MM.1S (cell line): ENCODE data around the gene MAP4.

Experiments used
- DNase-seq: peaks from one replicate; pipeline ENCODE4 v3.0.0-alpha.2; 2015
- H2AFZ ChIP-seq: fragments of 300-600 bp; sonication (generic); 2 replicates; pipeline ENCODE4 v1.6.0; 2016; ENCODE audit warnings: antibody characterized with exemption, low read length
- H3F3A ChIP-seq: fragments of 300-600 bp; sonication (generic); 2 replicates; pipeline ENCODE4 v1.6.1; 2016; ENCODE audit warnings: mild to moderate bottlenecking, antibody characterized with exemption, low read length, moderate library complexity, mixed read lengths; ENCODE audit not compliant: insufficient read depth
- H3K27ac ChIP-seq: fragments of 300-600 bp; sonication (generic); 2 replicates; pipeline ENCODE4 v1.5.1; 2016; ENCODE audit warnings: mild to moderate bottlenecking, low read length
- H3K27me3 ChIP-seq: fragments of 300-600 bp; sonication (generic); replicated peaks from 2 replicates; pipeline ENCODE4 v1.6.0; 2016; ENCODE audit warnings: low read length; ENCODE audit not compliant: insufficient read depth
- H3K36me3 ChIP-seq: fragments of 300-600 bp; sonication (generic); replicated peaks from 2 replicates; pipeline ENCODE4 v1.6.1; 2016; ENCODE audit warnings: mild to moderate bottlenecking, low read length, mixed read lengths; ENCODE audit not compliant: insufficient read depth
- H3K4me1 ChIP-seq: fragments of 300-600 bp; sonication (generic); 2 replicates; pipeline ENCODE4 v1.6.1; 2016; ENCODE audit warnings: low read length, mixed read lengths
- H3K4me2 ChIP-seq: fragments of 300-600 bp; sonication (generic); 2 replicates; pipeline ENCODE4 v1.6.0; 2016; ENCODE audit warnings: low read depth, low read length
- H3K4me3 ChIP-seq: fragments of 300-600 bp; sonication (generic); 2 replicates; pipeline ENCODE4 v1.5.1; 2016; ENCODE audit warnings: low read length, mixed read lengths
- H3K79me2 ChIP-seq: fragments of 300-600 bp; sonication (generic); 2 replicates; pipeline ENCODE4 v1.6.1; 2016; ENCODE audit warnings: mixed run types, low read length, mixed read lengths
- H3K9ac ChIP-seq: fragments of 300-600 bp; sonication (generic); 2 replicates; pipeline ENCODE4 v1.6.1; 2016; ENCODE audit warnings: low read length, mixed read lengths
- H3K9me2 ChIP-seq: fragments of 300-600 bp; sonication (generic); replicated peaks from 2 replicates; pipeline ENCODE4 v1.6.1; 2016; ENCODE audit warnings: mild to moderate bottlenecking, low read length, mixed read lengths; ENCODE audit not compliant: insufficient read depth
- H3K9me3 ChIP-seq: fragments of 300-600 bp; sonication (generic); replicated peaks from 2 replicates; pipeline ENCODE4 v1.6.1; 2016; ENCODE audit warnings: mild to moderate bottlenecking, low read length, mixed read lengths; ENCODE audit not compliant: insufficient read depth
- H4K20me1 ChIP-seq: fragments of 300-600 bp; sonication (generic); 2 replicates; pipeline ENCODE4 v1.6.1; 2016; ENCODE audit warnings: mild to moderate bottlenecking, low read length, moderate library complexity, mixed read lengths; ENCODE audit not compliant: insufficient read depth
- CTCF ChIP-seq: fragments of 300-600 bp; sonication (generic); IDR thresholded peaks from 2 replicates; pipeline ENCODE4 v1.5.1; 2016; ENCODE audit warnings: antibody characterized with exemption, low read length, mixed read lengths
- EZH2 ChIP-seq: fragments of 300-600 bp; sonication (generic); optimal IDR thresholded peaks from 2 replicates; pipeline ENCODE3; 2017; ENCODE audit warnings: low read depth, mild to moderate bottlenecking, antibody characterized with exemption, low read length, mixed read lengths
- EZH2phosphoT487 ChIP-seq: fragments of 300-600 bp; sonication (generic); IDR thresholded peaks from 2 replicates; pipeline ENCODE4 v1.6.1; 2018; ENCODE audit warnings: antibody characterized with exemption, low read length

Gene MAP4

DNA sequence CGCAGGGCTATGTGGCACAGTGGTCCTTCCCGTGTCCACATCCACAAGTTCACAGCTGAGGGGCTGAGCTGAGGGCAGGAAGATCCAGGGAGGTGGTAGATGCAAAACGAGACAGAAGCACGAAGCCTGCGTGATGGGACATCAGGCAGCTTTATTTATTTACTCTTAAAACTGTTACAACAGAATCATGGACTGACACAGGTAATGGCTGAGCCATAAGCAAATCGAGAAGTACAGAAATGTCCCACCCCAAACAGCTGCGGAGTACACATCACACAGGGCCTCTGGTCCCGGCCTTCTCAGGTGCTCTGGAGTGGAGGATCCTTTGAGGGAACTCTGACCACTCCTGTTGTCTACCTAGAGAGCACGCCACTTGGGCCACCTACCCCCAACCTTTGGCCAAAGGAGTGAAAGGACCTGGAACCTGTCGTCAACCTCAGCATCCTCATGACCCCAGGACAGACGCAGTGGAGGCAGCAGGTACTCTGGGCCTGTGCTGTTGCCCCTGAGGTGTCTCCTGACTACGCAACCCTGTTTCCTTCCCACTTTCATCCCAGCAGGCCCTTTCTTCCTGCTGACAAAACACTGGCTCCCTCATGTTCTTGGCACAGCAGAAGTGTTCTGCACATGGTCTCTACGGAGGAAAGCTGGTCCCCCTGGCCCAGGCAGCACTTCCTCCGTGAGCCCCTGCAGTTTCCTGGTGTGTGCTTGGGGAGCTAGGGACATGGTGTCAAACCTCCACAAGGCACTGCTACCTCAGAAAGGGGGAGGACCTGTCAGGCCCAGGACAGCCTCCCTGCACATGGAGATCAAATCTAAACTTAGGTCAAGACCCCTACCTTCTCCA lies 165.4 kb downstream of the MAP4 start:
- no peak overlapping the region for H3K27ac ChIP-seq
- no peak overlapping the region for H3K9ac ChIP-seq

DNA sequence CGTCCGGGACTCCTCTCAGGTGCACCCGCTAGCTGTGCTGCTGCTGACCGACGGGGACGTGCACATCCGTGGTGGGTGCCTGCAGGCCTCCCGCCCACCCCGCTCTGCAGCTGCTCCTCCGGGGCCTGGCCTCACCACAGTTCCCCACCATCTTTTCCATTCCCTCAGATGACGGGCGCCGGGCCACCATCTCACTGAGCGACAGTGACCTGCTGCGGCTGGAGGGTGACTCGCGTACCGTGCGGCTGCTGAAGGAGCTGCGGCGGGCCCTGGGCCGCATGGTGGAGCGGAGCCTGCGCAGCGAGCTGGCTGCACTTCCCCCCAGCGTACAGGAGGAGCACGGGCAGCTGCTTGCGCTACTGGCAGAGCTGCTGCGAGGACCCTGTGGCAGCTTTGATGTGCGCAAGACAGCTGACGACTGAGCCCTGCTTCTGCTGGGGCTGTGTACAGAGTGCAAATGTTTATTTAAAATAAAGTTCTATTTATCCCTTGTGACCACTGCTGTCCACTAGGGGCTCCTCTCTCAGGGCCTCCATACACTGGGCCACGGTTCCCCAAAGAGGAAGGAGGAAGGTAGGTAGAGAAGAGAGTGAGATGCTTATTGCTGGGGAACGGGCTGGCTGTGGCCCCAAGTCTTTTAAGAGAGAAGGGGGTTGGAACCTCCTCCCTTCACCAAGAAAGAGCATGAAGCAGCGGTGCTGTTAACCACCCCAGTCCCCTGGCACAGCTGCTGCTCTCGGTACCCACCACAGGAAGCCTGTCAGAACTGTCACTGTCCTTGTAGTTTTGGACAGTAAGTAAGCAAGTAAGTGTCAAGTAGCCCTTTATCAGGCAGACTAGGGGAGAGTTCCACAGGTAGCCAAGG lies 166.3 kb downstream of the MAP4 start:
- H3K4me1 ChIP-seq = no peaks in the 10 kb centered on the region
- no peaks in the 10 kb centered on the region; the same call in 1 of the 2 replicates for H3F3A ChIP-seq
- H3K36me3 ChIP-seq = peaks cover 11% of the 10 kb centered on the region; the same call in 1 of the 2 replicates
- no peak for DNase-seq
- no peaks in the 10 kb centered on the region for H4K20me1 ChIP-seq
- no peak overlapping the region for H3K4me2 ChIP-seq
- no peak overlapping the region for H3K27ac ChIP-seq
- no peak overlapping the region for H3K4me3 ChIP-seq
- peak; percentile 23 for TF ChIP-seq CTCF
- TF ChIP-seq EZH2 = no peak
- no peaks in the 10 kb centered on the region for H3K9me3 ChIP-seq
- no peak overlapping the region for H2AFZ ChIP-seq
- no peak overlapping the region for H3K9ac ChIP-seq
- no peaks in the 10 kb centered on the region for H3K27me3 ChIP-seq
- H3K9me2 ChIP-seq = no peaks in the 10 kb centered on the region
- H3K79me2 ChIP-seq = no peaks in the 10 kb centered on the region

More for the DNA sequence above, 165.4 kb downstream of the MAP4 start:
- no peaks in the 10 kb centered on the region for H3K4me1 ChIP-seq
- no peak for DNase-seq
- H3K27me3 ChIP-seq = no peaks in the 10 kb centered on the region
- no peaks in the 10 kb centered on the region for H3K79me2 ChIP-seq
- no peaks in the 10 kb centered on the region; the same call in 1 of the 2 replicates for H3F3A ChIP-seq
- no peak overlapping the region for H3K4me2 ChIP-seq
- no peaks in the 10 kb centered on the region for H3K9me2 ChIP-seq
- no peak overlapping the region for H2AFZ ChIP-seq
- TF ChIP-seq CTCF (no peak), EZH2phosphoT487 (no peak), EZH2 (no peak)
- no peak overlapping the region for H3K4me3 ChIP-seq
- no peaks in the 10 kb centered on the region for H4K20me1 ChIP-seq
- no peaks in the 10 kb centered on the region for H3K9me3 ChIP-seq
- peaks cover 9% of the 10 kb centered on the region; the same call in 1 of the 2 replicates for H3K36me3 ChIP-seq

GRCh38 chr3:47849186-47849698 lies 167.0 kb downstream of the MAP4 start:
- Histone ChIP-seq H3F3A (no peaks in the 10 kb centered on the region; the same call in 1 of the 2 replicates), H3K4me3 (no peak overlapping the region), H3K4me2 (no peak overlapping the region), H3K9ac (no peak overlapping the region), H4K20me1 (no peaks in the 10 kb centered on the region), H3K79me2 (no peaks in the 10 kb centered on the region), H3K9me3 (no peaks in the 10 kb centered on the region), H3K27ac (no peak overlapping the region), H2AFZ (no peak overlapping the region), H3K9me2 (no peaks in the 10 kb centered on the region), H3K27me3 (no peaks in the 10 kb centered on the region), H3K36me3 (peaks cover 16% of the 10 kb centered on the region), H3K4me1 (no peaks in the 10 kb centered on the region)
- no peak for DNase-seq
- TF ChIP-seq CTCF (no peak), EZH2 (no peak), EZH2phosphoT487 (no peak)
